Ureter (tissue), 1 donor: ENCODE data around the gene PDGFA. TPM values are rescaled to one million over a fixed set of nuclear protein-coding genes. Genes with fewer than 3 reads are reported as not detected.

Source experiments
- DNase-seq: peaks from one replicate; pipeline ENCODE4 v3.0.0-alpha.2; 2020; ENCODE audit warnings: low spot score
- total RNA-seq: library from RNA; stranded (reverse); gene quantifications from one replicate; pipeline ENCODE4 v1.2.4, GENCODE V29; 2023
- donor health status: DM: yes; HTN: yes; CAD: no.

The PDGFA gene
- total RNA-seq, 1 donor from 2014 or later = 31.5 TPM

DNA sequence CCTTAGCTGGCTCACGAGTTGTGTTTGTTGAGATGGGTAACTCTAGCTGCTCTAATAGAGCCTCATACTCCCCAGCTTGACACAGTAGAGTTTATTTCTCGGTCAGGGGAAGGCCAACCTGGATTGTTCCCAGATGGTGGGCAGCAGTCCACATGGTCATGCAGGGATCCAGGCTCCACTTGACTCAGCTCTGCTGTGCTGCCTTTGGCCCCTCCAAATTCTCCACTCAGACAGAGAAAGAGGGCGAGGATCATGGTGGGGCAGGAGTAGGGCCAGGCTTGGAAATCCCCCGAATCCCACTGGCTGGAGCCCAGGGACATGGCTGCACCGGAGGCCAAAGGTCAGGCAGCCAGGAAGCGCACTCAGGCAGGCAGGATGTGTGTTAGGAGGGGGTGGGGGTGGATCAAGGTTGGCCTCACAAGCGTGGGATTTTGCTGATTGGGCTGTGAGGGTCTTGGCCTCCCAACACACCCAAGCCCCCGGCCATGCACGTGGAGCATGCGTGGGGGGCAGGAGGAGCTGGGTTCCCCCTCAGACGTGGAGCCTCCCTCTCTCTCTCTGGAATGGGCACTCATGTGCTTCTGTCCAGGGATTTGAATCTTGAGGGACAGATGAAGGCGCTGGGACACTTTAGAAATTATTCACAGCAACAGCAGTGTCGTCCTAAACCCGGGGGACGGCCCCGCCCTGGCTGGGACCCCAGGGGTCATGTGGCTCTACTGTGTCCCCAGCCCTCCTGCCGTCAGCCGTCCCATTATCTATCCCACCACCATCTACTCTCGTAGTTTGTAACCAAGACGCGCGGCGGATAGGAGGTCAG, 44.8 kb downstream of the PDGFA start:
- no peak for DNase-seq

DNA sequence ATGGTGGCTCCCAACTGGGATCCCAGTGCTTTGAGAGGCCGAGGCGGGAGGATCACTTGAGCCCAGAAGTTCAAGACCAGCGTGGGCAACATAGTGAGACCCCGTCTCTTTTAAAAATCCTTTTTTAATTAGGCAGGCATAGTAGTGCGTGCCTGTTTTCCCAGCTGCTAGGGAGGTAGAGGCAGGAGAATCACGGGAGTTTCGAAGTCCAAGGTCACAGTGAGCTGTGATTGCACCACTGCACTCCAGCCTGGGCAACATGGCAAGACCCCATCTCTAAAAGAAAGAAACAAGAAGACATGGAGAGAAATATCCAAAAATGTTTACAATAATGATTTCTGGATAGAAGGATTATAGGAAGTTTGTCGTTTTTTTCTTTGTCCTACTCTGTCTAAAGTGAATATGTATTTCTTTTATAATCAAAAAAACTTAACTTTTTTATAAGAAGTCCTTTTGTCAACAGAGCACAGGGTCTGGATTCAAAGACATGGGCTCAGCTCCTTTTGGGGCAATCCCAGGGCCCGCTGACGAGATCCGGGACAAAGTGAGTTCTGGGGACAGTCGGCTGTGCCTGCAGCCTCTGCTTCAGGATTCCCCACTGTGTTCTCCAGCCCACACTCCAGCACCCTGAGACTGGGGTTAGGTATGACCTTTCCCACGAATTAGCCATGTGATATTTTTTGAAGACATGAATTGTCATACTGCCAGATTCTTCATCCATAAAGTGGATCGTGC, 45.6 kb downstream of the PDGFA start:
- DNase-seq = no peak

DNA sequence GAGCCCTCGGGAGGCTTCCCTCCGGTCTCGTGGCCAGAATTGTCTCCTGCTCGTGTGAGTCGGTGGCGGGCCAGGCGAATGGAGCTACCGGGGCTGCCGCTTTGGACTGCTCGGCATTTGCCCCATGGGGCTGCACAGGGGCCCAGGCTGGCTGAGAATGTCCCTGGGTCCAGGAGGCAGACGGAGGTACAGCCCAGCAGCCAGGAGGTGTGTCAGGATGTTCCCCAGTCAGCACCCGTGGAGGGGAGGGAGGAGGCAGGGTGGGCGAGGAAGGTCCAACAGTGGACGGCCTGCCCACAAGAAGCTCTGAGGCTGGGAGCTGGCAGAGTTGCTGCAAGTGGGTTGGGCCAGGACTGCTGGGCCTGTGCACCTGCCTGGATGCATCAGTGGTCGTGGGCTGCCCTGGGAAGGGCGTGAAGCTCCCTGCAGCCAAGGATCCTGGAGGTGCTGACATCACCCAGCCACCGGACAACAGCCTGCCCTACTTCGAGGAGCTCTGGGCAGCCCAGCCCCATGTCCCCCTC, 46.4 kb downstream of the PDGFA start:
- no peak for DNase-seq

- DNase-seq = no peak
These were observed 47.0 kb downstream of the PDGFA start for GRCh38 chr7:472640-472957.

DNA sequence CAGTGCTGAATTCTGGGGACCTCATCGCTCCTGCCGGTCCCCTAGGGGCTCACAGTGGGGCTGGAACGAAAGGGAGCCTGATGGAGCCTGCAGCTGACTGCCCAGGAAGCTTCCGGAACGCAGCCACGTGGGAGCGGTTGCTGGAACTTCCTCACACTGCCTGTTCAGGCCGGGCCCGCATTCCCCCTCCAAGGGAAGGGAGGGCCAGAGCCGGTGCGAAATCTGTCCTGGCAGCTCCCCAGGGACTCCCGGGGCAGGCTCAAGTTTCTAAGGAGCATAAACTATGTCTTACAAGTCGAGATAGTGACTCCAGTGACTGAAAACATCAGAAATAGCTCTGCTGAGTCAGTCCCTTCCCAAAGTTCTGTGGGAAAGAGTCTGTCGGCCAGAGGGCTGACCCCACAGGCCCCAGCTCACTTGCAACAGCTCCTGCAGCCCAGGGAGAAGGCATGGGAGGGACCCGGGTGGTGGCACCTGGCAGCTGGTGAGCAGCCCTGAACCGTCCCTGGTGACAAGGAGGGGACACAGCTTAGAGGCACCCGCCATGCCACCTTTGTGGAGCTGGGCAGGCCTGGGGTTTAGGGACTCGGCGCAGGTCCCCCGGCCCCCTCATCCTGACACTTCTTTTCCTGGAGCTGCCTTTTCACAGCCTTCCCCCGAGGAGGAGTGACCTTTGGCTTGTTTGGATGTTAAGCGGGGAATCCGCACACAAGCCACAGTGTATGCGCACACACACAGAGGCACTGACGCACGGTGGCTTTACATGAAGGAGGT, 47.6 kb downstream of the PDGFA start:
- DNase-seq = peak; percentile 89

- DNase-seq = no peak
These were observed 48.3 kb downstream of the PDGFA start for GRCh38 chr7:471191-471865.

DNA sequence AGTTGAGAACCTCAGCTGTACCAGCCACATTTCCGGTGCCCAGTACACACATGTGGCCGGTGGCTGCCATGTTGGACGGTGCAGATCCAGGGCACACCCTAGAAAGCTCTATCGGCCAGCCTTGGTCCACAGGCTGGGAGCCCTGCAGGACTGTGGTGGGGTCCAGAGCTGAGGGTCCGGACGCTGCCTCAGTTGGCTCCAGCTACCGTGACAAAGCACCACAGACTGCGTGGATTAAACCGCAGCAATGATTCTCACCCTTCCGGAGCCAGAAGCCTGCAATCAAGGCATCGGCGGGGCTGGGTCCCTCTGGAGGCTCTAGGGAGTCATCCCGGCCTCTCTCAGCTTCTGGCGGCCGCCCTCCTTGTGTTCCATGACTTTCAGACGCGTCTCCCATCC, 50.1 kb downstream of the PDGFA start:
- no peak for DNase-seq

GRCh38 chr7:468681-469562, 50.7 kb downstream of the PDGFA start:
- DNase-seq = no peak

DNA sequence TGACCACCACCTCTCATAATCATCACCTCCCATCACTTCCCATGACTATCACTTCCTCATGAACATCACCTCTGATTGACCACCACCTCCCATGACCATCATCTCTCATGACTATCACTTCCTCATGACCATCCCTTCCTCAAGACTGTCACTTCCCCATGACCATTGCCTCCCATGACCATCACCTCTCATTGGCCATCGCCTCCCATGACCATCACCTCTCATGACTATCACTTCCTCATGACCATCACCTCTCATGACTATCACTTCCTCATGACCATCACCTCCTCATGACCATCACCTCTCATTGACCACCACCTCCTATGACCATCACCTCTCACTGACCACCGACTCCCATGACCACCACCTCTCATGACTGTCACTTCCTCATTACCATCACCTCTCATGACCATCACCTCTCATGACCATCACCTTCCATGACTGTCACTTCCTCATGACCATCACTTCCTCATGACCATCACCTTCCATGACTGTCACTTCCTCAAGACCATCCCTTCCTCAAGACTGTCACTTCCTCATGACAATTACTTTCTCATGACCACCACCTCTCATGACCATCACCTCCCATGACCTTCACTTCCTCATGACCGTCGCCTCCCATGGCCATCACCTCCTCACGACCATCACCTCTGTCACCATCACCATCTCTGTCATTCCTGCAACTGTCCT, 51.6 kb downstream of the PDGFA start:
- DNase-seq = no peak

DNA sequence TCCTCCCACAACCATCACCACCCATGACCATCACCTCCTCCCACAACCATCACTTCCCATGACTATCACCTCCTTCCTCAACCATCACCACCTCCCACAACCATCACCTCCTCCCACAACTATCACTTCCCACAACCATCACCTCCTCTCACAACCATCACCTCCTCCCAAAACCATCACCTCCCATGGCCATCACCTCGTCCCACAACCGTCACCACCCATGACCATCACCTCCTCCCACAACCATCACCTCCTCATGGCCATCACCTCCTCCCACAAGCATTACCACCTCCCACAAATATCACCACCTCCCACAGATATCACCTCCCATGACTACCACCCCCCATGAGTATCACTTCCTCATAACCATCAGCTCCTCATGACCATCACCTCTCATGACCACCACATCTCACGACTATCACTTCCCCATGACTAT, 52.2 kb downstream of the PDGFA start:
- DNase-seq = no peak

DNA sequence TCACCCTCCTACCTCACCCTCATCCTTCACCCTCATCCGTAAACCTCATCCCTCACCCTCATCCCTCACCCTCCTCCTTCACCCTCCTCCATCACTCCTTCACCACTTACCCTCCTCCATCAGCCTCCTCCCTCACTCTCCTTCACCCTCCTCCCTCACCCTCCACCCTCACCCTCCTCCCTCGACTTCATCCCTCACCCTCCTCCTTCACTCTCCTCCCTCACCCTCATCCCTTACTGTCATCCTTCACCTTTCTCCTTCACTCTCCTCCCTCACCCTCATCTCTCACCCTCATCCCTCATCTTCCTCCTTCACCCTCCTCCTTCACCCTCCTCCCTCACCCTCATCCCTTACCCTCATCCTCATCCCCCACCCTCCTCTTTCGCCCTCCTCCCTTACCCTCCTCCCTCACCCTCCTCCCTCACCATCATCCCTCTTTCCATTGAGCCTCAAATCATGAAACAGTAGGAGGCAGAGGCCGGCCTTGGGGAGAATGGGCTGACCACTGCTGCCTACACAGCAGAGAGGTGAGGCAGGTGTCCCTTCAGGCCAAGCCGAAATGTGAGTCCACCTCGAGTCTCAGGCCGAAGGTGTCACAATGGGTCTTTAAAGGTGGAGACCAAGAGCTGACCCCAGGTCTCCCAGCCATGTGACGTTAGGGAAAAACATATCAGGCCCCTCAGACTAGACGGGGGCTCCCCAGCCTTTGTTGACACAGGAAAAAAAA, 53.0 kb downstream of the PDGFA start:
- DNase-seq = no peak

DNA sequence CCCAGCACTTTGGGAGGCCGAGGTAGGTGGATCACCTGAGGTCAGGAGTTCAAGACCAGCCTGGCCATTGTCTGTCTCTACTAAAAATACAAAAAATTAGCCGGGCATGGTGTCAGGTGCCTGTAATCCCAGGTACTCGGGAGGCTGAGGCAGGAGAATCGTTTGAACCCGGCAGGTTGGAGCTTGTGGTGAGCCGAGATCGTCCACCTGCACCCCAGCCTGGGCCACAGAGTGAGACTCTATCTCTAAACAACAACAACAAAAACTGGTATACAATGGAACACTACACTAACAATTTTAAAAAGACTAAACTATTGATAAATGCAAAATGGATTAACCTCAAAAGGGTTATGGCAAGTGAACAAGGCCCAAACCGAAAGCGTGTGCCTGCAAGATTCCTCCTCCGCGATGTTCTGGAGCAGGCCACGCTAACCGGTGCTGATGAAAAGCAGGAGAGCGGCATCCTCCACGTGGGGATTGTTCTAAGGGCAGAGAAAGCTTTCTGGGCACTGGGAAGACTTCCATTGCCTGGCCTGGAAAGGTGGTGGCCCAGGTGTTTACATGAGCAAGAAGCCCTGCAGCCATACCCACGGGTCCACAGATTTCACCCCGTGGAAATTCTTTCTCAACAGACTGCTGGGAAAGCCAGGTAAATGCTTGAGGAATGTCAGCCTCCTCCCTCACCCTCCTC, 53.8 kb downstream of the PDGFA start:
- DNase-seq = no peak

DNA sequence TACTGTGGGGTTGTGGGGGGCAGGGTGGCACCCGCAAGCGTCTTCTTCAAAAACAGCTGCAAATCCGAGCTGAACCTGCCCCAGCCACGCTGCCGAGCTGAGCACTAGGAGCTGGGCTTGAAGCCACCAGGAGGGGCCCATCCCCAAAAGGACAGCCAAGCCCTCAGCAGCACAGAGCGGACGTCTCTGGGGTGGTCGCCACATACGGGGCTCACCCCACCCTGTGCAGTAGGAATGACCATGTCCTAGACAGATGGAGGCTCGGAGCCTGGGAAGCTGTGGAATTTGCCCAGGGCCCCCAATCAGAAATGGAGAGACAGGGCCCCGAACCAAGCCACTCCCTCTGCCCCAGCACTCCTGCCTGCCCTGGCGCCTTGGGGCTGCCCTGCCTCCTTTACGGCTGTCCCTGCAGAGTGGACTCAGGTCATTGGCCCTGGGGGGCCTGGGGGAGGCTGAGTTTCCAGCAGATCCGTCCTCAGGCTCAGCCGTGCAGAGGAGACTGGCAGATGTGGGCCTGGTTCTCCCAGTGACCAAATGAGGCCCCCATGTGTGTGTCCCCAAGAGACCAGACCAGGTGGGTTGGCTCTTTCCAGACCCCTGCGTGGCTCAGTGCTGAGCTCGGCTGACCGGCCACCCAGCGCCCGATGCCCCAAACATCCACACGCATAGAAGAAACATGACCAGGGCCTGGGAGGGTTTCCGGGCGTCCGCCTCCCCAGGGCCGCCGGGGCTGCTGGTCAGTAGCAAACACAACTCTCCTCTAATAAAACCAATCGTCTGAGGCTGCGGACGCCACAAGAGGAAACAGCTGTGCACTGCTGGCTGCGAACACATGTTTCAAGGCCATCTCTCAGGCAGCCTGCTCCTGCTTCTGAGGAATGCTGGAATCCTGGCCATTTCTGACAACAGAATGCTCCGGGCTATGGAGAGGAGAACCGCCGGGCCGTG, 54.9 kb downstream of the PDGFA start:
- no peak for DNase-seq

GRCh38 chr7:463817-464453, 55.7 kb downstream of the PDGFA start:
- no peak for DNase-seq

GRCh38 chr7:463362-463781, 56.3 kb downstream of the PDGFA start:
- DNase-seq = no peak

DNA sequence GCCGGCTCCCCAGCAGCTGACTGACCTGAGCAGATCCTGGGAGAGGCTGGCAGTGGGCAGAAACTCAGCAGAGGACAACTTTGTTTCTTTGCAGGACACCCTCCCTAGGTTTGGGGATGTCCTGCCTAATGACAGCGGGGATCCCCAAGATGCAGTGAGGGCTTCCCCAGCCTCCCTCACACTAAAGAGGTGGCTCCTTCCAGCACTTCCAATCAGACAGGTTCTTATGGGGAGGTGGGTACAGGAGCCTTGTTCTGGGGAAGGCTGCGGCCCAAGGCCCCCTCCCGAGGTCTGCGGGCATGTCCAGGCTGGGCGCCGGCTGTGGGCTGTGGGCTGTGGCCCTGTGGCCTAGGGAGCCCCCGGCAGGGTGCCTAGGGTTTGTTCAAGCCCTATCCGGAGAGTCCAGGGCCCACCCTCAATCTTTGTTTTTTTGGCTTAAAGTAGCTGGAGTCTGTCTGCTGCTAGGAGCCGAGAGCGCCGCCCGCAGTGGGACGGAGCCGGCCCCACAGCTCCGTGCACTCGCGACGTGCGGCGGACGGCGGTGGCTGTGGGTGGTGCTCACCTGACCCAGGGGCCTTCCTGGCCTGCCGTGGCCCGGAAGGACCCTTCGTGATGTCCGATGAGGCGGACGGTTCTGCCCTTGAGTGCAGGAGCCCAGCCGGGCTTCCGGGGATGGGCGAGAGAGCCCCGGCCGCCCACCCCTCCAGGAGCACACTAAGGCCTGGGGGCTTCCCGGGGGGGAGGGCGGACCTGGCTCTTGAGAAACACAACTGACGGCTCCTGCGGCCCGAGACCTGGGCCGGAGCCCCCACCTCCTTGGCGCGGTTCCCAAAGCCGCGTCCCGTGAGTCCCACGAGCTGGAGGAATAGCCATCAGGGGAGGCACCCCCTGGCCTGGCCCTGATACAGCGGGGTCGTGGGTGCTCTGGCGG, 57.2 kb downstream of the PDGFA start:
- DNase-seq = no peak
